GM12865 (cell line): ENCODE results near the gene WASHC3.
A peak's percentile ranks its signal among the peaks of the same experiment; 100 is the strongest.

ENCODE experiments used
- DNase-seq: peaks from one replicate; pipeline ENCODE4 v3.0.0; 2010; ENCODE audit warnings: low read depth
- H3K4me3 ChIP-seq: 2 replicates; pipeline ENCODE4 v1.5.1; 2011; ENCODE audit warnings: mild to moderate bottlenecking, low read depth, low read length, control low read depth
- TF ChIP-seq, protein P1 (sequence below): IDR thresholded peaks from 2 replicates; pipeline ENCODE4 v1.5.1; 2011; ENCODE audit warnings: low read length, control low read depth, low read depth, inconsistent platforms; ENCODE audit not compliant: insufficient read depth; ENCODE audit errors: missing control alignments

Gene WASHC3

GRCh38 chr12:101968770-101969169 is 93.0 kb downstream of the WASHC3 start:
- TF ChIP-seq, protein P1, sequence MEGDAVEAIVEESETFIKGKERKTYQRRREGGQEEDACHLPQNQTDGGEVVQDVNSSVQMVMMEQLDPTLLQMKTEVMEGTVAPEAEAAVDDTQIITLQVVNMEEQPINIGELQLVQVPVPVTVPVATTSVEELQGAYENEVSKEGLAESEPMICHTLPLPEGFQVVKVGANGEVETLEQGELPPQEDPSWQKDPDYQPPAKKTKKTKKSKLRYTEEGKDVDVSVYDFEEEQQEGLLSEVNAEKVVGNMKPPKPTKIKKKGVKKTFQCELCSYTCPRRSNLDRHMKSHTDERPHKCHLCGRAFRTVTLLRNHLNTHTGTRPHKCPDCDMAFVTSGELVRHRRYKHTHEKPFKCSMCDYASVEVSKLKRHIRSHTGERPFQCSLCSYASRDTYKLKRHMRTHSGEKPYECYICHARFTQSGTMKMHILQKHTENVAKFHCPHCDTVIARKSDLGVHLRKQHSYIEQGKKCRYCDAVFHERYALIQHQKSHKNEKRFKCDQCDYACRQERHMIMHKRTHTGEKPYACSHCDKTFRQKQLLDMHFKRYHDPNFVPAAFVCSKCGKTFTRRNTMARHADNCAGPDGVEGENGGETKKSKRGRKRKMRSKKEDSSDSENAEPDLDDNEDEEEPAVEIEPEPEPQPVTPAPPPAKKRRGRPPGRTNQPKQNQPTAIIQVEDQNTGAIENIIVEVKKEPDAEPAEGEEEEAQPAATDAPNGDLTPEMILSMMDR: no peak
- DNase-seq: peak; percentile 29
- no peak overlapping the region for H3K4me3 ChIP-seq

GRCh38 chr12:101967506-101967905 is 94.3 kb downstream of the WASHC3 start:
- peak; percentile 27 for DNase-seq
- TF ChIP-seq, protein P1: no peak
- H3K4me3 ChIP-seq: no peak overlapping the region

DNA sequence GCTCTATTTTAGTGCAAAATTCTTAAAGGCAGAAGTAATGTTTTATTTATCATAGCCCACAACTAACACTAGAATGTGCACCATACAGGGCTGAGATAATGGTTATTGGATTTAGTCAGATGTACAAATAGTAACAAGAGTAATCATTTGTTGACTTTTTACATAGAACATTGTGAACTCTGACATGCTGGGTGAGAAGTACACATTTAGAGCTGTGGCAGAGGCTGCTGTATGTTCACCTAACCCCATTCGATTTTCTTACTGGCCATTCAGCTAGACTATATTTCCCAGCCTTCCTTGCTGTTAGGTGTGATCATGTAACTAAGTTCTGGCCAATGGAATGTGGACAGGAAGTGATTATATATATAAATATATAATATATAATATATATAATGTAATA is 95.3 kb downstream of the WASHC3 start:
- no peak for DNase-seq
- H3K4me3 ChIP-seq: no peak overlapping the region
- TF ChIP-seq, protein P1: no peak

- no peak for DNase-seq
Observed at GRCh38 chr12:101963697-101964096, 98.1 kb downstream of the WASHC3 start.

More at GRCh38 chr12:101963697-101964096, 98.1 kb downstream of the WASHC3 start:
- H3K4me3 ChIP-seq: no peak overlapping the region
- TF ChIP-seq, protein P1: no peak
